ENCODE data around the gene NFIX.

DNA sequence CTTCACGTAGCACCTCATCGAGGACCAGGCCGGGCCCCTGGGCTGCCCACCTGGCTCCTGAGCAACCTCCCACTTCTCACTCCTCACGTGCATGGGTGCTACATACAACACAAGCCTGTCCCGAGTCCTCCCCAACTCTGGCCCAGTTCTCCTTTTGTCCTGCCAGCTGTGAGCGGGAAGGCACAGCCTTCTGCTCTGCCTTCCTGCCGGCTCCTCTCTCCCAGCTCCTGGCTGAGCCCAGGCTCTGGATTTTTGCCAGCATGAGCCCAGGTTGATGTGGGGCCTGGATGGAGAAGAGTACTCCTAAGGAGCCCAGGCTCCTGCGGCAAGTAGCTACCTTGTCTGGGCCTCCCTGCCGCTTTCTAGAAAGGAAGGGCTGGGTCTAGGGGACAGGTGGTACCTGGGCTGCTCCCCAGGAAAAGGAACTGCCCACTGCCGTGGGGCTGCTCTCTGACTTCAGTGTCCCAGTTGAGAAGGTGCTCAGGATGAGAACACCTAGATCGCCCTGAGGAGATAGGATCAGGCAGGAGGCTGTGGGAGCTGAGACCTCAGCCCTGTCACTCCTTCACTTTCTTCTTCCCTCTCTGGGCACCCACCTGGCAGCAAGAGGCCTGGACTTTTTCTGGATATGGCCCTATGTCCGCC lies 83.7 kb downstream of the NFIX start:
- TF ChIP-seq, protein P1, sequence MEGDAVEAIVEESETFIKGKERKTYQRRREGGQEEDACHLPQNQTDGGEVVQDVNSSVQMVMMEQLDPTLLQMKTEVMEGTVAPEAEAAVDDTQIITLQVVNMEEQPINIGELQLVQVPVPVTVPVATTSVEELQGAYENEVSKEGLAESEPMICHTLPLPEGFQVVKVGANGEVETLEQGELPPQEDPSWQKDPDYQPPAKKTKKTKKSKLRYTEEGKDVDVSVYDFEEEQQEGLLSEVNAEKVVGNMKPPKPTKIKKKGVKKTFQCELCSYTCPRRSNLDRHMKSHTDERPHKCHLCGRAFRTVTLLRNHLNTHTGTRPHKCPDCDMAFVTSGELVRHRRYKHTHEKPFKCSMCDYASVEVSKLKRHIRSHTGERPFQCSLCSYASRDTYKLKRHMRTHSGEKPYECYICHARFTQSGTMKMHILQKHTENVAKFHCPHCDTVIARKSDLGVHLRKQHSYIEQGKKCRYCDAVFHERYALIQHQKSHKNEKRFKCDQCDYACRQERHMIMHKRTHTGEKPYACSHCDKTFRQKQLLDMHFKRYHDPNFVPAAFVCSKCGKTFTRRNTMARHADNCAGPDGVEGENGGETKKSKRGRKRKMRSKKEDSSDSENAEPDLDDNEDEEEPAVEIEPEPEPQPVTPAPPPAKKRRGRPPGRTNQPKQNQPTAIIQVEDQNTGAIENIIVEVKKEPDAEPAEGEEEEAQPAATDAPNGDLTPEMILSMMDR (IDR thresholded peaks at IDR 0.05; ENCODE audit: borderline replicate concordance, extremely low read depth, low read length, poor library complexity, severe bottlenecking), result no peak
- no peak for TF ChIP-seq EZH2 (IDR thresholded peaks at IDR 0.05; ENCODE audit: borderline replicate concordance, low read depth, low read length, severe bottlenecking)
